ENCODE data around the gene TRAF4. TPM values are rescaled to one million over a fixed set of nuclear protein-coding genes. Genes with fewer than 3 reads are reported as not detected.
"Not testable (repeated sequence)": the region's sequence is repeated elsewhere in the genome, so short reads cannot be mapped to it uniquely, and the experiment has no call there.

TRAF4 gene
- polyA plus RNA-seq, 4 donors = 58.8 to 203 (median 128) TPM

GRCh38 chr17:28733346-28733745, 10.5 kb upstream of the TRAF4 start:
- Histone ChIP-seq H3K27ac (ENCODE audit: low read depth in 1 of 3, low read length in 2 of 3) (no peak overlapping the region), H3K4me3 (ENCODE audit: low read depth in 1 of 3, low read length in 3 of 3) (no peak overlapping the region), H3K4me1 (ENCODE audit: control insufficient read depth in 3 of 3, insufficient read depth in 2 of 3, low read depth in 1 of 3, low read length in 2 of 3) (peaks cover 0 to 4% (median 0%) of the 10 kb centered on the region in 3 donors), H3K27me3 (ENCODE audit: control insufficient read depth in 3 of 3, insufficient read depth in 3 of 3, low read length in 3 of 3) (no peaks in the 10 kb centered on the region), H3K9me3 (ENCODE audit: control insufficient read depth in 2 of 2, insufficient read depth in 1 of 2, low read depth in 1 of 2, low read length in 1 of 2) (no peaks in the 10 kb centered on the region), H3K36me3 (ENCODE audit: control insufficient read depth in 3 of 3, insufficient read depth in 2 of 3, low read depth in 1 of 3, low read length in 3 of 3) (peaks cover 0 to 25% (median 0%) of the 10 kb centered on the region in 3 donors)
- WGBS, 3 donors = 75 to 95% (median 91%) methylated on average over 1 of the region's 1 CpG
- FAIRE-seq (no peak), DNase-seq (no peak)

- Histone ChIP-seq H3K4me1 (ENCODE audit: control insufficient read depth in 3 of 3, insufficient read depth in 2 of 3, low read depth in 1 of 3, low read length in 2 of 3) (no peaks in the 10 kb centered on the region), H3K4me3 (ENCODE audit: low read depth in 1 of 3, low read length in 3 of 3) (no peak overlapping the region), H3K9me3 (ENCODE audit: control insufficient read depth in 2 of 2, insufficient read depth in 1 of 2, low read depth in 1 of 2, low read length in 1 of 2) (no peaks in the 10 kb centered on the region), H3K27ac (ENCODE audit: low read depth in 1 of 3, low read length in 2 of 3) (no peak overlapping the region), H3K36me3 (ENCODE audit: control insufficient read depth in 3 of 3, insufficient read depth in 2 of 3, low read depth in 1 of 3, low read length in 3 of 3) (peaks cover 0 to 30% (median 0%) of the 10 kb centered on the region in 3 donors), H3K27me3 (ENCODE audit: control insufficient read depth in 3 of 3, insufficient read depth in 3 of 3, low read length in 3 of 3) (no peaks in the 10 kb centered on the region)
- FAIRE-seq (no peak), DNase-seq (no peak)
- 87 to 91% (median 91%) methylated on average over 10 of the region's 10 CpGs for WGBS, 3 donors
Observed at GRCh38 chr17:28734712-28735241, 9.0 kb upstream of the TRAF4 start.

GRCh38 chr17:28735242-28735722, 8.5 kb upstream of the TRAF4 start:
- no peak overlapping the region for H3K4me3 ChIP-seq (ENCODE audit: low read depth in 1 of 3, low read length in 3 of 3)
- no peaks in the 10 kb centered on the region for H3K4me1 ChIP-seq (ENCODE audit: control insufficient read depth in 3 of 3, insufficient read depth in 2 of 3, low read depth in 1 of 3, low read length in 2 of 3)
- H3K27ac ChIP-seq (ENCODE audit: low read depth in 1 of 3, low read length in 2 of 3) = no peak overlapping the region
- no peak for FAIRE-seq
- no peaks in the 10 kb centered on the region for H3K27me3 ChIP-seq (ENCODE audit: control insufficient read depth in 3 of 3, insufficient read depth in 3 of 3, low read length in 3 of 3)
- H3K9me3 ChIP-seq (ENCODE audit: control insufficient read depth in 2 of 2, insufficient read depth in 1 of 2, low read depth in 1 of 2, low read length in 1 of 2) = no peaks in the 10 kb centered on the region
- WGBS, 3 donors = 43 to 72% (median 71%) methylated on average over 5 of the region's 5 CpGs
- peaks cover 0 to 30% (median 0%) of the 10 kb centered on the region in 3 donors for H3K36me3 ChIP-seq (ENCODE audit: control insufficient read depth in 3 of 3, insufficient read depth in 2 of 3, low read depth in 1 of 3, low read length in 3 of 3)
- peak in 1 of 2 donors; percentile 48 for DNase-seq

- H3K36me3 ChIP-seq (ENCODE audit: control insufficient read depth in 3 of 3, insufficient read depth in 2 of 3, low read depth in 1 of 3, low read length in 3 of 3) = peaks cover 0 to 36% (median 0%) of the 10 kb centered on the region in 3 donors
- FAIRE-seq; H3K27ac ChIP-seq (ENCODE audit: low read depth in 1 of 3, low read length in 2 of 3); H3K9me3 ChIP-seq (ENCODE audit: control insufficient read depth in 2 of 2, insufficient read depth in 1 of 2, low read depth in 1 of 2, low read length in 1 of 2); H3K27me3 ChIP-seq (ENCODE audit: control insufficient read depth in 3 of 3, insufficient read depth in 3 of 3, low read length in 3 of 3); H3K4me3 ChIP-seq (ENCODE audit: low read depth in 1 of 3, low read length in 3 of 3); DNase-seq; H3K4me1 ChIP-seq (ENCODE audit: control insufficient read depth in 3 of 3, insufficient read depth in 2 of 3, low read depth in 1 of 3, low read length in 2 of 3): not testable (repeated sequence)
- WGBS, 3 donors = 87 to 98% (median 96%) methylated on average over 3 to 5 of the region's 8 CpGs
Observed at GRCh38 chr17:28735913-28736769, 7.7 kb upstream of the TRAF4 start.

GRCh38 chr17:28737316-28737715, 6.5 kb upstream of the TRAF4 start:
- 92 to 96% (median 94%) methylated on average over 10 to 12 of the region's 12 CpGs for WGBS, 3 donors
- H3K36me3 ChIP-seq (ENCODE audit: control insufficient read depth in 3 of 3, insufficient read depth in 2 of 3, low read depth in 1 of 3, low read length in 3 of 3) = peaks cover 0 to 41% (median 0%) of the 10 kb centered on the region in 3 donors
- DNase-seq (no peak), FAIRE-seq (no peak)
- H3K27ac ChIP-seq (ENCODE audit: low read depth in 1 of 3, low read length in 2 of 3) = peak overlapping the region in 1 of 3 donors; percentile 17
- no peaks in the 10 kb centered on the region for H3K27me3 ChIP-seq (ENCODE audit: control insufficient read depth in 3 of 3, insufficient read depth in 3 of 3, low read length in 3 of 3)
- no peak overlapping the region for H3K4me3 ChIP-seq (ENCODE audit: low read depth in 1 of 3, low read length in 3 of 3)
- no peaks in the 10 kb centered on the region for H3K9me3 ChIP-seq (ENCODE audit: control insufficient read depth in 2 of 2, insufficient read depth in 1 of 2, low read depth in 1 of 2, low read length in 1 of 2)
- peaks cover 0 to 8% (median 0%) of the 10 kb centered on the region in 3 donors for H3K4me1 ChIP-seq (ENCODE audit: control insufficient read depth in 3 of 3, insufficient read depth in 2 of 3, low read depth in 1 of 3, low read length in 2 of 3)

- Histone ChIP-seq H3K36me3 (ENCODE audit: control insufficient read depth in 3 of 3, insufficient read depth in 2 of 3, low read depth in 1 of 3, low read length in 3 of 3) (peaks cover 0 to 41% (median 0%) of the 10 kb centered on the region in 3 donors), H3K27ac (ENCODE audit: low read depth in 1 of 3, low read length in 2 of 3) (peak overlapping the region in 2 of 3 donors; percentile 34 to 47), H3K27me3 (ENCODE audit: control insufficient read depth in 3 of 3, insufficient read depth in 3 of 3, low read length in 3 of 3) (no peaks in the 10 kb centered on the region), H3K4me1 (ENCODE audit: control insufficient read depth in 3 of 3, insufficient read depth in 2 of 3, low read depth in 1 of 3, low read length in 2 of 3) (peaks cover 0 to 15% (median 0%) of the 10 kb centered on the region in 3 donors), H3K4me3 (ENCODE audit: low read depth in 1 of 3, low read length in 3 of 3) (no peak overlapping the region), H3K9me3 (ENCODE audit: control insufficient read depth in 2 of 2, insufficient read depth in 1 of 2, low read depth in 1 of 2, low read length in 1 of 2) (no peaks in the 10 kb centered on the region)
- DNase-seq (no peak), FAIRE-seq (no peak)
- WGBS, 3 donors = 77 to 82% (median 82%) methylated on average over 20 to 22 of the region's 22 CpGs
Observed at GRCh38 chr17:28737770-28738679, 5.8 kb upstream of the TRAF4 start.

GRCh38 chr17:28738680-28739384, 5.0 kb upstream of the TRAF4 start:
- peak overlapping the region in 1 of 3 donors; percentile 3 for H3K27ac ChIP-seq (ENCODE audit: low read depth in 1 of 3, low read length in 2 of 3)
- H3K9me3 ChIP-seq (ENCODE audit: control insufficient read depth in 2 of 2, insufficient read depth in 1 of 2, low read depth in 1 of 2, low read length in 1 of 2) = no peaks in the 10 kb centered on the region
- no peak overlapping the region for H3K4me3 ChIP-seq (ENCODE audit: low read depth in 1 of 3, low read length in 3 of 3)
- no peaks in the 10 kb centered on the region for H3K27me3 ChIP-seq (ENCODE audit: control insufficient read depth in 3 of 3, insufficient read depth in 3 of 3, low read length in 3 of 3)
- H3K36me3 ChIP-seq (ENCODE audit: control insufficient read depth in 3 of 3, insufficient read depth in 2 of 3, low read depth in 1 of 3, low read length in 3 of 3) = peaks cover 0 to 39% (median 0%) of the 10 kb centered on the region in 3 donors
- no peak for DNase-seq
- peaks cover 0 to 19% (median 0%) of the 10 kb centered on the region in 3 donors for H3K4me1 ChIP-seq (ENCODE audit: control insufficient read depth in 3 of 3, insufficient read depth in 2 of 3, low read depth in 1 of 3, low read length in 2 of 3)
- WGBS, 3 donors = 79 to 93% (median 90%) methylated on average over 10 of the region's 10 CpGs
- no peak for FAIRE-seq
